VCaP (cell line): ENCODE data around the gene TANC2.
A peak's percentile ranks its signal among the peaks of the same experiment; 100 is the strongest.

Experiments
- H3K27ac ChIP-seq: fragments of 450-650 bp; 2 replicates; pipeline ENCODE4 v1.5.1; 2017
- TF ChIP-seq, protein P1 (sequence below): fragments of 450-650 bp; conservative IDR thresholded peaks from 2 replicates; pipeline ENCODE4 v1.5.1; 2017; ENCODE audit warnings: mild to moderate bottlenecking, moderate library complexity

Gene TANC2

DNA sequence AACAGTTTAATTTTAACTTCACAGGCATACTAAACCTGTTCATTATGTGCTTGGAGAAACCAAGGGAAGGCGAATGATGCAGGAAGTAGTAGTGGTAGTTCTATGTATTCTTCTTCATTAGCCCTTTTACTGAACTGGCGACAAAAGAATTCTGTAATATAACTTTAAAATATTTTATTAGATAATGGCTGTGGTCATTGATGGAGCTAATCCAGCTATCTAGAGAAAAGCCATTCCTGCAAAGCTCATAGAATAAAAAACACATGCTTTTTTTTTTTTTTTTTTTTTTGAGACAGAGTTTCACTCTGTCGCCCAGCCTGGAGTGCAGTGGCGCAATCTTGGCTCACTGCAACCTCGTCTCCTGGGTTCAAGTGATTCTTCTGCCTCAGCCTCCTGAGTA lies 23.5 kb downstream of the TANC2 start:
- TF ChIP-seq, protein P1, sequence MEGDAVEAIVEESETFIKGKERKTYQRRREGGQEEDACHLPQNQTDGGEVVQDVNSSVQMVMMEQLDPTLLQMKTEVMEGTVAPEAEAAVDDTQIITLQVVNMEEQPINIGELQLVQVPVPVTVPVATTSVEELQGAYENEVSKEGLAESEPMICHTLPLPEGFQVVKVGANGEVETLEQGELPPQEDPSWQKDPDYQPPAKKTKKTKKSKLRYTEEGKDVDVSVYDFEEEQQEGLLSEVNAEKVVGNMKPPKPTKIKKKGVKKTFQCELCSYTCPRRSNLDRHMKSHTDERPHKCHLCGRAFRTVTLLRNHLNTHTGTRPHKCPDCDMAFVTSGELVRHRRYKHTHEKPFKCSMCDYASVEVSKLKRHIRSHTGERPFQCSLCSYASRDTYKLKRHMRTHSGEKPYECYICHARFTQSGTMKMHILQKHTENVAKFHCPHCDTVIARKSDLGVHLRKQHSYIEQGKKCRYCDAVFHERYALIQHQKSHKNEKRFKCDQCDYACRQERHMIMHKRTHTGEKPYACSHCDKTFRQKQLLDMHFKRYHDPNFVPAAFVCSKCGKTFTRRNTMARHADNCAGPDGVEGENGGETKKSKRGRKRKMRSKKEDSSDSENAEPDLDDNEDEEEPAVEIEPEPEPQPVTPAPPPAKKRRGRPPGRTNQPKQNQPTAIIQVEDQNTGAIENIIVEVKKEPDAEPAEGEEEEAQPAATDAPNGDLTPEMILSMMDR, result no peak
- no peak overlapping the region for H3K27ac ChIP-seq

DNA sequence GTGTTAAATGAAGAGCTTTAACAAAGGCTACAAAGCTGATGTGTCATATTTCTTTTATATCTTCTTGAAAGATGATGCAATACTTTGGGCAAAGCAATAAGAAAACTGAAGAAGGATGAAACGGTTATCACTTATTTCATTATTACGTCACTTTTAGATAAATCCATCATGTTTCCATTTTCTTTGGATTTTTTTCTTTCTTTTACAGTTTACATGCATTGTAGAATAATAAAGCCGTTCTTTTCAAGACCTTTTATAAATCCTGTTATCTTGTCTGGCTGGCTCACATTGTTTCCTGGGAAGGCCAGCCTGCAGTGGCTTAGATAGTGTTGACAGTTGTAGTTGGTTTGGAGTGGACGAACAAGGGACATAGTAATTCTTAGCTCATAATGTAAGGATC lies 28.9 kb downstream of the TANC2 start:
- H3K27ac ChIP-seq, result no peak overlapping the region
- TF ChIP-seq, protein P1, result no peak

DNA sequence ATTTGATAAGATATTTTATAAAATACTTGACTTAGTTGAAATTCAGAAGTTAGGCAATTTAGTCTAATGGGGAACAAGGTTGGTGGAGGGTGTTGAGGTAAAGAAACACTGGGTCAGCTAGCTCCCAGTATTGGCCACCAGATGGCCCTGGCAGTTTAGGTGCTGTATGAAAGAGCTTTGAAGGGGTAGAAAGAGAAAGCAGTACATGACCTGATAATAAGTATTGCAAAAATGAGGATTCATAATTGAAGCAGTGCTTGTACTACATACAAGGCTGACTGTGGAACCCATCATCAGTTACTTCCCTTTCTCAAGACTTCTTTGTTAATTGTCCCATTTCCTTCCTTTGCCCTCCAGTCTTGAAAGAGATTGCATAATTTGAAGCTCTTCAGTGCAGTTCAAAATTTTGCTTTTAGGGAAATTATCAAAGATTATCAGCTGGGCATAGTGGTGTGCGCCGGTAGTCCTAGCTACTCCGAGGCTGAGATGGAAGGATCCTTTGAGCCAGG lies 29.4 kb downstream of the TANC2 start:
- TF ChIP-seq, protein P1, result peak; percentile 85

DNA sequence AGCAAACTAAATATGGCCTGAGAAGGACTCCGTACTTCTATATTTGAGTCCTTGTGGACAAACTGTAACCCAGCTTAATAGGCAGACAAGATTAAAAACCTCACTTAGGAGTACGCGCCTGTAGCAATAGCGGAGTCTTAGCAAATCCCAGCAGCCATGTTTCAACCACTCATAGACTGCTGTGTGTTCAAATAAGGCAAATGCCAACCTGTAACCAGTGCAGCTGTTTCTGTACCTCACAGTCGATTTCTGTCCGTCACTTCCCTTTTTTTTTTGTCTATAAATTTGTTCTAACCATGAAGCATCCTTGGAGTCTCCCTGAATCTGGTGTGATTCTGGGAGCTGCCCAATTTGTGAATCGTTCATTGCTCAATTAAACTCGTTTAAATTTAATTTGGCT lies 30.2 kb downstream of the TANC2 start:
- H3K27ac ChIP-seq, result no peak overlapping the region
- TF ChIP-seq, protein P1, result no peak

More for the DNA sequence above, 29.4 kb downstream of the TANC2 start:
- no peak overlapping the region for H3K27ac ChIP-seq

DNA sequence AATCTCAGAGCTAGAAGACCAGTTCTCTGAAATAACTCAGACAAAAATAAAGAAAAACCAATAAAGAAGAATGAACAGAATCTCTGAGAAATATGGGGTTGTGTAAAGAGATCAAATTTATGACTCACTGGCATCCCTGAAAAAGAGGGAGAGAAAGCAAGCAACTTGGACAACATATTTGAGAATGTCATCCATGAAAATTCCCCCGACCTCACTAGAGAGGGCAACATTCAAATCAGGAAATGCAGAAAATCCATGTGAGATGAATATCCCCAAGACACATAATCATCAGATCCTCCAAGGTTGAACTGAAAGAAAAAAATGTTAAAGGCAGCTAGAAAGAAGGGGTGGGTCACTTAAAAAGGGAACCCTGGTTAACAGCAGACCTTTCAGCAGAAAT lies 32.1 kb downstream of the TANC2 start:
- TF ChIP-seq, protein P1, result no peak
- no peak overlapping the region for H3K27ac ChIP-seq

DNA sequence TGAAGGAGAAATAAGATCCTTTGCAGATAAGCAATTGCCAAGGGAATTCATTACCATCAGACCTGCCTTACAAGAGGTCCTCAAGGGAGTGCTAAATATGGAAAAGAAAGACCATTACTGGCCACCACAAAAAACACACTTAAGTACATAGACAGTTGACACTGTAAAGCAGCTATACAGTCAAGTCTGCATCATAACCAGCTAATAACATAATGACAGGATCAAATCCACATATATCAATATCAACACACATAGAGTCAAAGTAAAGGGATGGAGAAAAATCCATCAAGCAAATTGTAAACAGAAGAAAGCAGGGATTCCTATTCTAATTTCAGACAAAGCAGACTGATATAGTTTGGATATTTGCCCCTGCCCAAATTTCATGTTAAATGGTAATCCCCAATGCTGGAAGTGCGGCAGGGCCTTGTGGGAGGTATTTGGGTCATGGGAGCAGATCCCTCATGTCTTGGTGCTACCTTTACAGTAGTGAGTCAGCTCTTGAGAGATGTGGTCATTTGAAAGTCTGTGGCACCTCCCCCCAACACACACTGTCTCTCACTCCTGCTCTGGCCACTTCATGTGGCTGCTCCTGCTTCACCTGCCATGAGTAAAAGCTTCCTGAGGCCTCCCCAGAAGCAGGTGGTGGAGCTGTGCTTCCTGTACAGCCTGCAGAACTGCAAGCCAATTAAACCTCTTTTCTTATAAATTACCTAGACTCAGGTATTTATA lies 32.8 kb downstream of the TANC2 start:
- H3K27ac ChIP-seq, result no peak overlapping the region
- TF ChIP-seq, protein P1, result no peak

DNA sequence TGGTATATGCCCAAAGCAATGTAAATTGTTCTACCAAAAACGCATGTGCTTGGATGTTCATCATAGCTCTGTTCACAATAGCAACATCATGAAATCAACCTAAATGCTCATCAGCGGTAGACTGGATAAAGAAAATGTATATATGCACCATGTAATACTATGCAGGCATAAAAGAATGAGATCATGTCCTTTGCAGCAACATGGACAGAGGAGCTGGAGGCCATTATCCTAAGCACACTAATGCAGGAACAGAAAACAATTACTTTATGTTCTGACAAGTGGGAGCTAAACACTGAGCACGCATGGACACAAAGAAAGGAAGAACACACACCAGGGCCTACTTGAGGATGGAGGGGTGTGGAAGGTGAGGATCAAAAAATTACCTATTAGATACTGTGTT lies 33.7 kb downstream of the TANC2 start:
- no peak overlapping the region for H3K27ac ChIP-seq
- TF ChIP-seq, protein P1, result no peak
